Astrocyte of the hippocampus (primary cell): ENCODE results near the gene ERP44.
"Not testable (repeated sequence)": the region's sequence is repeated elsewhere in the genome, so short reads cannot be mapped to it uniquely, and the experiment has no call there.

ENCODE experiments used
- DNase-seq: peaks from one replicate; pipeline ENCODE4 v3.0.0; 2011; ENCODE audit warnings: low read depth, low spot score

ERP44 gene

GRCh38 chr9:100098887-100099721 is at the start of gene ERP44, which contains the start of gene INVS:
Gene ERP44 (minus strand): TSS chr9:100099000. CDS start chr9:100098840, 160 bp downstream.
Gene INVS (plus strand): TSS chr9:100099243. CDS start chr9:100104522, 5,279 bp downstream.
- DNase-seq = peak; percentile 100

GRCh38 chr9:100145976-100146375 is 47.2 kb upstream of the ERP44 start:
- not testable (repeated sequence) for DNase-seq

- not testable (repeated sequence) for DNase-seq
These were observed 46.6 kb upstream of the ERP44 start for GRCh38 chr9:100145167-100145934.

- DNase-seq = not testable (repeated sequence)
These were observed 43.1 kb upstream of the ERP44 start for GRCh38 chr9:100141862-100142261.

GRCh38 chr9:100140303-100140702 is 41.5 kb upstream of the ERP44 start:
- not testable (repeated sequence) for DNase-seq

GRCh38 chr9:100136799-100137198 is 38.0 kb upstream of the ERP44 start:
- not testable (repeated sequence) for DNase-seq

GRCh38 chr9:100134731-100135130 is 35.9 kb upstream of the ERP44 start:
- no peak for DNase-seq

GRCh38 chr9:100131875-100132430 is 33.2 kb upstream of the ERP44 start:
- no peak for DNase-seq

GRCh38 chr9:100131216-100131615 is 32.4 kb upstream of the ERP44 start:
- DNase-seq = no peak

GRCh38 chr9:100129772-100130171 is 31.0 kb upstream of the ERP44 start:
- no peak for DNase-seq

GRCh38 chr9:100126423-100126822 is 27.6 kb upstream of the ERP44 start:
- no peak for DNase-seq

GRCh38 chr9:100125910-100126309 is 27.1 kb upstream of the ERP44 start:
- no peak for DNase-seq

- DNase-seq = no peak
These were observed 26.4 kb upstream of the ERP44 start for GRCh38 chr9:100125236-100125635.

- no peak for DNase-seq
These were observed 21.5 kb upstream of the ERP44 start for GRCh38 chr9:100120286-100120685.

GRCh38 chr9:100117316-100117715 is 18.5 kb upstream of the ERP44 start:
- no peak for DNase-seq

- no peak for DNase-seq
These were observed 14.0 kb upstream of the ERP44 start for GRCh38 chr9:100112677-100113336.

- DNase-seq = peak; percentile 98
These were observed 12.4 kb upstream of the ERP44 start for GRCh38 chr9:100111235-100111634.

GRCh38 chr9:100108559-100108958 is 9.8 kb upstream of the ERP44 start:
- DNase-seq = no peak

GRCh38 chr9:100106616-100107015 is 7.8 kb upstream of the ERP44 start:
- DNase-seq = no peak

- DNase-seq = no peak
These were observed 7.1 kb upstream of the ERP44 start for GRCh38 chr9:100105861-100106260.

- peak; percentile 49 for DNase-seq
These were observed 5.5 kb upstream of the ERP44 start for GRCh38 chr9:100104314-100104713.

- no peak for DNase-seq
These were observed 2.8 kb upstream of the ERP44 start for GRCh38 chr9:100101608-100102007.
